ENCODE measurements around the gene AURKAIP1. TPM values are rescaled to one million over a fixed set of nuclear protein-coding genes. Genes with fewer than 3 reads are reported as not detected.

The AURKAIP1 gene
- total RNA-seq, 2 experiments from 2014 or later = 89.5 to 117 TPM

DNA sequence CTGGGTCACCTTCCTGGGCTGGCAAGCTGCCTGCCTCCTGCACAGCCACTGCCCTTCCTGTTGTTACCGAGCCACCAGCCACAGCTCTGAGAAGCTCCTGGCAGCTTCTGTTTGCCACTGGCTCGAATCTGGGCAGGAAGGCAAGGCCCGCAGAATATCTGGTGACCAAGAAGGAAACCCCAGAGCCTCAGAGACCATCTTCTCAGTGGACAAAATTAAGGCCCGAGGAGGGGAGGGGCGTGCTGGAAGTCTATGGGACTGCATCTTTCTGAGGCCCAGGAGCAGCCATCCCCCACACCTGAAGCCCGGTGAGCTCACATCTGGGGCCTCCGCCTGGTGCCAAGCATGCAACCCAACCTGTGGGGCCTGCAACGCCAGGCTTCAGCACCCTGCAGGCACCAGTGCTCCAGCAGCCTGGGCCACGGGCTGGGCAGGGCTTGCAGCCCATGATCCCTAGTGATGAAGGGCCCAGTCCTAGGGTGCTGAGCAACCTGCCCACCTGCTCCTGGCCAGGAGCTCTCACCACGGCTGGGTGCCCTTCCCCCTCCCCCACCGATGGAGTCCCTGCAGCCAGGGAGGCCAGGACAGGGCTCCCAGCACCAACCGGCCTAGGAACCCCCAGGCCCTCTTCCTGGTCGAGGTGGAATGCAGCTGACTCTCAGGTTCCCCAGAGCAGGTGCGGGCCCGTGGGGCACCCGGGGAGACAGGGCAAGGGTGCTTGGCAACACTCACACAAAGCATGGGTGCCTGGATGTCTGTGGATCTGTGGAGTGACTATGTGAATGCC lies 49.5 kb downstream of the AURKAIP1 start:
- H3K4me1 Mint-ChIP-seq = peaks cover 31% of the 10 kb centered on the region
- peak overlapping the region; percentile 78 for H3K27ac Mint-ChIP-seq
- DNase-seq = no peak
- H3K27me3 Mint-ChIP-seq = no peaks in the 10 kb centered on the region
- ATAC-seq = peak; percentile 2
- peaks cover 5% of the 10 kb centered on the region for H3K36me3 Mint-ChIP-seq (ENCODE audit: low read depth)
- POLR2A ChIA-PET = interaction anchor here (0.7 kb wide), 1 partner anchor 50 kb away, joined by 3 read pairs; the partner anchor contains the start of gene AURKAIP1
- H3K9me3 Mint-ChIP-seq (ENCODE audit: low read depth) = no peaks in the 10 kb centered on the region
- intact Hi-C loops (cut with DNase I, micrococcal nuclease) = loop anchor here in 1 of 2 experiments (2.0 kb wide), 1 partner anchor 49 kb away; the partner anchor contains the start of gene AURKAIP1
- peak overlapping the region; percentile 68 for H3K4me3 Mint-ChIP-seq
- CTCF ChIA-PET = interaction anchor here (0.6 to 1.2 kb wide), 2 partner anchors 16 to 181 kb away, joined by 3 to 4 read pairs; no protein-coding TSS in a partner anchor

- peak; percentile 98 for DNase-seq
- Mint-ChIP-seq H3K36me3 (ENCODE audit: low read depth) (peaks cover 5% of the 10 kb centered on the region), H3K27me3 (no peaks in the 10 kb centered on the region), H3K4me1 (peaks cover 31% of the 10 kb centered on the region), H3K9me3 (ENCODE audit: low read depth) (no peaks in the 10 kb centered on the region), H3K4me3 (peak within 1 kb of the TSS; percentile 80), H3K27ac (peak within 1 kb of the TSS; percentile 83)
- intact Hi-C loops (cut with DNase I, micrococcal nuclease) = loop anchor here (1.0 to 2.0 kb wide), 14 partner anchors 13 to 809 kb away; partner anchors contain the start of genes AURKAIP1 (in 2 of the 2), ATAD3B (in 1 of the 2), B3GALT6 (in 1 of the 2) and C1orf159 (in 1 of the 2)
- CTCF ChIA-PET = interaction anchor here (0.6 to 1.2 kb wide), 2 partner anchors 15 to 181 kb away, joined by 3 to 4 read pairs; no protein-coding TSS in a partner anchor
- POLR2A ChIA-PET = interaction anchor here (0.7 kb wide), 1 partner anchor 50 kb away, joined by 3 read pairs; the partner anchor contains the start of gene AURKAIP1
- peak; percentile 90 for ATAC-seq
Observed at GRCh38 chr1:1324524-1325287, 50.3 kb downstream of the AURKAIP1 start, which contains the start of the genes CPTP and INTS11. Gene CPTP (plus strand): TSS chr1:1324802. CDS start chr1:1326911, 2,109 bp downstream. Gene INTS11 (minus strand): TSS chr1:1324660. CDS start chr1:1324608, 52 bp downstream.

DNA sequence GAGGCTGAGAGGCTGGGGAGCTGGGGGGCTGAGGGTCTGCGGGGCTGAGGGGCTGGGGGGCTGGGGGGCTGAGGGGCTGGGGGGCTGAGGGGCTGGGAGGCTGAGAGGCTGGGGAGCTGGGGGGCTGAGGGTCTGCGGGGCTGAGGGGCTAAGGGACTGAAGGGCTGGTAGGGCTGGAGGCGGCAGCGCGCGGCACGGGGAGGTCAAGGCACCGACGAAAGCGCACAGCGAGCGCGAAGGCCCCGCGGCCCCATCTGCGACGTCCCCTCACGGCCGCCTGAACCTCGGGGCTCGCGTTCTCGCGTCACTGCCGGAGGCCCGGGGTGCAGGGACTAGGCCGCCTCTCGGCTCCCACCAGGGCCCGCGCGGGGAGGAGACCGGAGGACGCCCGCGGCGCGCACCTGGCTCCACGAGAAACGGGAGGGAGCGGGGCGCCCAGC lies 50.9 kb downstream of the AURKAIP1 start:
- Mint-ChIP-seq H3K36me3 (ENCODE audit: low read depth) (peaks cover 10% of the 10 kb centered on the region), H3K4me1 (peaks cover 31% of the 10 kb centered on the region), H3K27ac (no peak overlapping the region), H3K9me3 (ENCODE audit: low read depth) (no peaks in the 10 kb centered on the region), H3K27me3 (no peaks in the 10 kb centered on the region), H3K4me3 (peak overlapping the region; percentile 80)
- CTCF ChIA-PET = no interaction called here
- POLR2A ChIA-PET = interaction anchor here (0.7 kb wide), 1 partner anchor 15 kb away, joined by 3 read pairs; no protein-coding TSS in a partner anchor
- ATAC-seq (peak; percentile 37), DNase-seq (no peak)
- intact Hi-C loops (cut with DNase I, micrococcal nuclease) = loop anchor here (1.0 to 2.0 kb wide), 14 partner anchors 13 to 809 kb away; partner anchors contain the start of genes AURKAIP1 (in 2 of the 2), ATAD3B (in 1 of the 2), B3GALT6 (in 1 of the 2) and C1orf159 (in 1 of the 2)

Small RNAs within 50 kb of the gene (microRNA-seq; reads per million reads assigned to microRNA genes)
- not detected for gene MIR6808 (ENCODE audit: borderline replicate concordance)

Other genes with a start within 250 kb of the AURKAIP1 start
- gene TTLL10, start 201.3 kb downstream of the AURKAIP1 start, total RNA-seq = not detected
- 100 to 1,000 TPM in 1 of 2 experiments, 10 to 100 TPM in 1; 95.0 to 164 TPM for gene TNFRSF18, start 168.6 kb downstream of the AURKAIP1 start, total RNA-seq
- gene TNFRSF4, start 161.1 kb downstream of the AURKAIP1 start, total RNA-seq = 100 to 1,000 TPM; 340 to 418 TPM
- gene SDF4, start 143.2 kb downstream of the AURKAIP1 start, total RNA-seq = 100 to 1,000 TPM; 108 to 128 TPM
- gene B3GALT6, start 143.0 kb downstream of the AURKAIP1 start, total RNA-seq = 10 to 100 TPM in 1 of 2 experiments, 1 to 10 TPM in 1; 9.4 to 12.2 TPM
- gene C1QTNF12, start 128.5 kb downstream of the AURKAIP1 start, total RNA-seq = 1 to 10 TPM; 1.1 to 1.6 TPM
- 10 to 100 TPM; 57.4 to 60.2 TPM for gene UBE2J2, start 101.4 kb downstream of the AURKAIP1 start, total RNA-seq
- 1 to 10 TPM; 3.6 to 3.8 TPM for gene SCNN1D, start 94.8 kb downstream of the AURKAIP1 start, total RNA-seq
- gene ACAP3, start 67.3 kb downstream of the AURKAIP1 start, total RNA-seq = 10 to 100 TPM; 17.5 to 24.3 TPM
- gene PUSL1, start 66.6 kb downstream of the AURKAIP1 start, total RNA-seq = 10 to 100 TPM; 13.7 to 18.0 TPM
- 100 to 1,000 TPM; 117 to 151 TPM for gene INTS11, start 50.5 kb downstream of the AURKAIP1 start, total RNA-seq
- 10 to 100 TPM in 1 of 2 experiments, 1 to 10 TPM in 1; 9.9 to 11.4 TPM for gene CPTP, start 50.4 kb downstream of the AURKAIP1 start, total RNA-seq
- gene TAS1R3, start 43.9 kb downstream of the AURKAIP1 start, total RNA-seq = under 1 TPM; 0.28 to 0.41 TPM
- gene DVL1, start 25.8 kb downstream of the AURKAIP1 start, total RNA-seq = 10 to 100 TPM; 35.3 to 35.5 TPM
- under 1 TPM; 0.25 to 0.49 TPM for gene MXRA8, start 16.7 kb downstream of the AURKAIP1 start, total RNA-seq
- 10 to 100 TPM; 73.6 to 89.7 TPM for gene CCNL2, start 24.1 kb upstream of the AURKAIP1 start, total RNA-seq
- gene MRPL20, start 32.1 kb upstream of the AURKAIP1 start, total RNA-seq = 100 to 1,000 TPM; 126 to 143 TPM
- not detected for gene ANKRD65, start 46.1 kb upstream of the AURKAIP1 start, total RNA-seq
- under 1 TPM; 0.56 to 0.78 TPM for gene VWA1, start 60.5 kb upstream of the AURKAIP1 start, total RNA-seq
- gene ATAD3C, start 74.5 kb upstream of the AURKAIP1 start, total RNA-seq = under 1 TPM; 0.30 to 0.39 TPM
- 10 to 100 TPM; 26.2 to 39.2 TPM for gene ATAD3B, start 96.6 kb upstream of the AURKAIP1 start, total RNA-seq
- 10 to 100 TPM; 39.9 to 42.9 TPM for gene ATAD3A, start 137.0 kb upstream of the AURKAIP1 start, total RNA-seq
- under 1 TPM; 0.42 to 0.46 TPM for gene TMEM240, start 165.4 kb upstream of the AURKAIP1 start, total RNA-seq
- gene SSU72, start 199.7 kb upstream of the AURKAIP1 start, total RNA-seq = 100 to 1,000 TPM; 105 to 123 TPM
- gene FNDC10, start 224.9 kb upstream of the AURKAIP1 start, total RNA-seq = 1 to 10 TPM; 1.7 to 1.9 TPM
- 10 to 100 TPM; 37.1 TPM for gene MIB2, start 240.3 kb upstream of the AURKAIP1 start, total RNA-seq